HG02623 (cell line): ENCODE data around the gene HOXB9.

Experiments
- ATAC-seq: cut with Tn5 transposase; IDR thresholded peaks from one replicate; pipeline ENCODE4 v1.9.1; 2021; ENCODE audit warnings: moderate library complexity; ENCODE audit not compliant: unreplicated experiment

The HOXB9 gene

DNA sequence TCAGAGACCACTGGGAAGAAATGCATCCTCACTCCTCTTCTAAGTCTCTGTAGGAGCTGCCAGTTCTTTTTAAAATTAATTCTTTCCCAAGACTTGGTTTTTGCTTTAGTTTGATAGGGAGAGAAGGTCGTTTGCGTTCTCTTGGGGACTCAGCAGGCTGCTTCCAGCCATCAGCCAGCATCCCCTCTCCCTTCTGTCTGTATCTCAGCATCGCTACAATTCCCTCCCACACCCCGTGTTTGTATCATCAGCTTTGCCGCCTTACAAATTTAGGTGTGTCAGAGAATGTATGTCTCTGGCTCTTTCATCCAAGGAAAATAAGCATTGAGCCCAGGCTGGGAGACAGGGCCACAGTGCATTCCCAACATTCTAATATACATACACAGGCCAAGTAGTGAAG, 26.8 kb downstream of the HOXB9 start:
- no peak for ATAC-seq

DNA sequence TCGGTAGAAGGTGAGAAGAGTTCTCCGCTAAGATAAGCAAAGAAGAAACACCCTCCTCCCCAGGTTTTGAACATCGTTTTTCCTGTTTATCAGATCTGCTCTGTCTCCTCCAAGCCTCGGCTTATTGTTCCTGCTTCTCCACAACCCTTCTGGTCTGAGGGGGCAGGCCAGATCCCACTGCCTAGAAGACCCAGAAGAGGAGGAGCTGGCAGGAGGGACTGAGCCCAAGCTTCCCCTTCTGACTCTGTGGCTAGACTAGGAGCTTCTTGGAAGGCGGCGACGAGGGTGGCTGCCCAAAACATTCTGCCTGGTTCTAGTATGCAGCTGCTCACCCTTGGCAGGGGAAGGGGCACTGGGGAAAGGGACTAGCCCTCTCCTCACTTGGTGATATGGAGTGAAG, 27.4 kb downstream of the HOXB9 start:
- ATAC-seq, result no peak

DNA sequence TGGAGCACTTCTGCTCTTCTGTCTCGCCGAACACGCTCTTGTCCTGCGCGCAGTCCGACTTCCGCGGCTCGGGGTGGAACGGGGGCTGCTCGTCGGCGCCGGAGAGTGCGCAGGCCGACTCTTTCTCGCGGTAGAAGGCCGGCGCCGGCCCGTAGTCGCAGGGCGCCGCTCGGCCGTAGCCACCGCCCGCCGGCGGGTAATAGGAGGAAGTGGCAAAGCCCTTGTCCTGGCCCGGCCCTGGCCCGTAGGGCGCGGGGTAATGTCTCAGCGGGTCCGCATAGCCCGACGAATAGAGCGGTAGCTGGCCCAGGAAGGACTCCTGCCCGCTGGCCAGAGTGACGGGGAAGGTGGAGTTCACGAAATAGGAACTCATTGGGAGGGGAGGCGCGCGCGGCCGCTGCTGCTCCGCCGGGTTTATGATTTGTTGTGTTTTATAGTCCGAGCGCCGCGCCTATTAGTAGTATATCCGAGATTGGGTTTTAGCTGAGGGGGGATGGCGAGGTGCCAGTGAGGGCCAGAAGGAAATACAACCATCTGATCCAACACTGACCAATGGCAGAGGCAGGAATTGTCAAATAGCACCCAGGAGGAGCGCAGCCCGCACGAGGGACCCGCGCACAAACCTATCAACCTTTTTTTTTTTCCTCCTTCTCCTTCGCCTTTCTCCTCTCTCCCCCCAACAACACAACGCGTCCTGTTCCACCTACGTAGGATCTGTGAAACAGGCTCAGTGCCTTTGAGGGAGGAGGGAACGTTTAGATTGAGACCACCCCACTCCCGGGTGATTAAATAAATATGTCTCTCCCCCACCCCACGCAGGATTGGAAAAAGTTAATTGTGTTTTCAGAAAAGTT, 28.2 kb downstream of the HOXB9 start:
- no peak for ATAC-seq

DNA sequence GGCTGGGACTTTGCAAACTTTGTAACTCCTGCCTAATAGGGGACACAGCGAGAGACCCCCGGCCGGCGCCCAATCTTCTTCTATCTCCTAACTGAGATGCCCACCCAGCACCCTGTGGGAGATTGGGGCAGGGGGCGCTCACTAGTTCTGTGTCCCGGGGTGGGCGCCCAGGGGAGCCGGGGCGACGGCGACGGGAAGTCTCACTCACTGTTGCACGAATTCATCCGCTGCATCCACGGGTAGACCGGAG, 28.7 kb downstream of the HOXB9 start:
- ATAC-seq, result no peak

DNA sequence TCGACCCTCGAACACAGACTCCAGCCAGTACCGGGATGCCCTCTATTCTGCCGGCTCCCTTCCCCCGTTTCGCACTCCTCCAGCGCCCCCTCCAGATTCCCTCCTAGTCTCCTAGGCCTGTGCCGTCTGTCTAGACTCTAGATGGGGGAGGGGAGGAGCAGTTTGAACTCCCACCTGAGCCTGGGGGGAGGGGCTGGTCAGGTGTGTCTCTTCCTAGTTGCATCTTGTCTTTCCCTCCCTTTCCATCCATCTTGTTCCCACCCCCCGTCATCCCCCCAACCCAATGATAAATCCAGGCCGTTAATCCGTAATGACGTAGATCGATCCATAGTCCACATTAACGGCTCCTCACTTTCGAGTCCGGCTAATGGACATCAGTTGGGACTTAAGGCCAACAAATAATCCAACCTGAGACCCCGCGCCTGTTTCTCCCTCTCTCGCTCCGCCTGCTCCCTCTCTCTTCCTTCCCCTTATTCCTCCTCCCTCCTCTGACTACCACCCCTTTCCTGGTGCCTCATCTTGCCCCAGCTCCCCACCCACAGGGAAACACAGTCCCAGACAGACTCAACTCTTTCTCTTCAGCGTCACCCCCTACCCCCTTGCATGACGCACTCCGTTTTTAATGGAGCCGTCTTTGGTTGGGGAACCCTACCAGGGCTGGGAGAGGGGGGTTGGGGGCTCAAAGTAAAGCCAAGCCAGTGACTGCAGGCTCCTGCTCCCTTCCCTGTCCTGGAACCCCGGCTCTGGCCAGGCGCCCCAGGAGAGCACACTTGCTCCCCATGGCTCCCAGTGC, 29.2 kb downstream of the HOXB9 start:
- no peak for ATAC-seq

DNA sequence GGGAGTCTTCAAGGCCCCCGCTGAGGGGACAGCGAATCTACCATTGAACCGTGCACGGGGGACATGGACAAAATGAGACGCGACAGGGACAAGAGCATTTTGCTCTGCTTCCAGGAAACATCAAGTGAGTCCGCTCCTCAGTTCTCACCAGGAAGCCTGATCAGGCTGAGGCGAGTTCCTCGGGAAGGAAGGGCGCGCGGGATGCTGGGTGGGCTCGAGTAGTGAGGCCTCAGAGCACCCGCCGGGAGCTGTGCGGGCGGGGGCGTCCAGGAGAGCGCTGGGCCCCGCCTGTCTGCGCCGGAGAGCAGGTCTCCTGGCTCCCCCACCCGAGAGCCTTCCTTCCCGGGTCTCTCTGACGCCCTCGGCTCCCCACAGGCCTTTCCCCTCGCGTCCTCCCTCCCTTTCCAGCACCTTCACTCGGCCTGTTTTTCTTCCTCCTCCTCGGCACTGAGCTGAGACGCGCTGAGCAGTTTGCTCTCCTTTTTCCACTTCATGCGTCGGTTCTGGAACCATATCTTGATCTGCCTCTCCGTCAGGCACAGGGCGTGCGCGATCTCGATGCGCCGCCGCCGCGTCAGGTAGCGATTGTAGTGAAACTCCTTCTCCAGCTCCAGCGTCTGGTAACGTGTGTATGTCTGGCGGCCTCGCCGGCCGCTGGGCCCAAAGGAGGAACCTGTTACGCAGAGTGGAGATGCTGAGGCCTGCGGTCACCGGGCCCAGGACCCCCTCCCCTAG, 30.0 kb downstream of the HOXB9 start:
- no peak for ATAC-seq

DNA sequence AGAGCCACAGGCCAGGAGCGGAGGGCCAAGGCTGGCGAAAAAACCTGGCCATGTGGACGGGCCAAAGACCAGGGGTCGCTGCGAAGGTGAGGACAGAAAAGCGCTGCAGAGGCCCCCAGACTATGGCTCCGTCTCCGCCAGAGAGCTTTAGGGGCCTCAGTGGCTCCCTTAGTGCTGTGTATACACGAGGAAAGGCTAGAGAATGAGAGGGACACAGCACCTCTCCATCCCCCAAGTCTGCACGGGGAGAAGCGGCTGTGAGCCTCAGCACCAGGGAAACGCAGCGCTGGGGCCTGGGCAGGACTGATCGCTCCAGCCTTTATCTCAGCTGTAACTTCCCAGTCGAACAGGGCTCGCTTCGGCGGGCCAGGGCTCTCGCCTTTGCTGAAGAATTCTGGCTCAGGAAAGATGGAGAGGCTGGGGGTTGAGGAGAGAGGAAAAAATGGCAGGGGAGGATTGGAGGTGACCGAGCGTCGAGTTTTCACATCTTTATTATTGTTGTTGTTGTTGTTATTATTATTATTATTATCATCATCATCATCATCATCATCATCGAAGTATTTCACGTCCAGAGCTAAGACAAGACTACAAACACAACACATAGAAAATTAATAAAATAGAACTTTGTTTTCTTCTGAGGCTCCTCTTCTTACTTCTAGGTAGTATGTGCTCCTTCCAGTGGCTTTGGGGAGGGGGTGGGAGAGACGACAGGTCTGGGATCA, 30.7 kb downstream of the HOXB9 start:
- no peak for ATAC-seq

DNA sequence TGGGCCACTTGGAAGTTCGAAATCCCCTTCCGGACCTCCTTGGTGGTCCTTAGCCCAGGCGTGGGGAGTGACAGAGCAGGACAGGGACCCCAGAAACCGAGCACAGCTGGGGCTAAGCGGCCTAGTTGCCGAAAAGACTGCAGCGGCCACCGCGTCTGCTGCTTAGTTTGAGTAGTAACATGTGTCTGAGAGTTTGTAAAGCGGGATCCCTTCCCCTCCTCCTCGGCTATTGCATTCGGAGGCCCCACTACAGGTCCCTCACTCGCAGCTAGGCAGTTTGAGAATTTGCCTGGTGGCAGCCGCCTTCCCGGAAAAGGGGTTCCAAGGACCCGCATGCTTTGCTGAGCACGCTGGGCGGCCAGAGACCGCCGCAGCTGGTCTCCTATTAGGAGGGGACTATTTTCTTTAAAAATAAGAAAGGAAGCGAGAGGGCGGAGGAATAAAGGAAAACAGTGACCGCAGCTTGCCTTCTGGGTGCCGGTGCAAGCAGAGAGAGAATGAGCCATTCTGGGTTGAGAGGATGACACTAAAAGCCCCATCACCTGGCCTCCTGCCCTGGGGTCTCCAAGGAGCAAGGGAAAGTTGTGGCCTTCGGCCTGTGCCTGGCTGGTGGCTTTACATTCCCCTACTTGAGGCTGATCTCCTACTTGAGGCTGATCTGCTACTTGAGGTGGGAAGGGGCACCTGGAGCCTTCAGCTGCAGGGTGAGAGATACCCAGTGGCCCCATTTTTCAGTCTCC, 31.4 kb downstream of the HOXB9 start:
- ATAC-seq, result no peak

DNA sequence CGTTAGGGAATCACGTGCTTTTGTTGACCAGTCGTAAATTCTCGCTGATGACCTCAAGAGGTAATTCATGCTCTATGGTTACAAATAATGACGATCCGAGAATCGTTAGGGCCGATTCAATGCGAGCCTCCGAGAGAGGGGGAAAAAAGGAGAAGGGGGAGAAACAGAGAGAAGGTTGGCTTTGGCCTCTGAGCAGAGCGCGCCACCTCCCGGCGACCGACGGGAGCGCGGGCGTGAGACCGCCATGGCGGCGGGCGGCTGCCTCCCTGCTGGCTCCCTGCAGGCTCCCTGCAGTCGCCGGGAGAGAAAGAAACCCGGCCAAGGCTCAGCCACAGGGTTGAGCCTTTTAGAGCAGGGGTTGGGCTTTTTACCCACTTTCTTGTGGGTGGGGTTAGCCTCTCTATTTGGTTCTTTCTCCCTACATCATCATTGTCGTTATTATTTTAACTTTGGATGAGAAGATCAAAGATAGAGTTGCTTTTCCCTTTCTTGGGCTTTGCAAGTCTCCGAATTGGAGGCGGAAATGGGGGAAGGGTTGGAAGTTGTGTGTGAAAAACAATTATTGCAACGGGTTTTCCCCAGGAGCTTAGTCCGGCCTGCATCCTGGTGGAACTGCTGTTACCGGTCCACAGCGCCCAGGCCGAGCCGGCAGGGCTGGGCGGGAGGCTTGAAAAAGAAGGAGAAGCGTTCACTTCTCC, 32.2 kb downstream of the HOXB9 start:
- ATAC-seq, result no peak

DNA sequence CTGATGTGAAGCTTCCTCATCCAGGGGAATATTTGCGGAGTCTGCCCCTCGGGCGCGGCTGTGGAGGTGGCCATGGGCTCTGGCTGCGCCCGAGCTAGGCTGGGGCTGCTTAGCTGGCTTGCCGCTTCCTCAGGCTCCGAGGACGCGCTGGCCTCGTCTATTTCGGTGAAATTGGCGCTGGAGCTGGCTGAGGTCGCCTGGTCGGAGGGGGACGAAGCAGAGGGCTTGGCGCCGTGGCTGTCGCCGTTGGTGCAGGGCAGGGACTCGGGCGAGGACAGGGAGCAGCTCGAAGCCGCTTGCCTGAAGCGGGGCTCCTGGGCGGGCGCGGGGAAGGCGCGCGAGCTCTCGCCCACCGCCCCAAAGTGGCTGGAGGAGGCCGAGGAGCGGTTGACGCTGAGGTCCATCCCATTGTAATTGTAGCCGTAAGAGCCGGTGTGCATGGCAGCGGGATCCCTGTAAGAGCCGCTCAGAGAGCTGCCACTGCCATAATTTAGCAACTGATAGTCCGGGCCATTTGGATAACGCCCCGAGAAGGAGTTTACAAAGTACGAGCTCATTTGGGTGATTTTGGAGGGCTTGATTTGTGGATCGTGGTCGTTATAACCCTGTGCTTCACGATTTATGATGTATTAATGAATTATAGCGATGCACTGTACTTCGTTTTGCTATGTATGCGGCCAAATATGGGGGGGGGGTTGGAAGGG, 32.9 kb downstream of the HOXB9 start, which contains the start of gene HOXB5:
TSS of gene HOXB5 (minus strand) at position 654 of the 704 bp plus-strand sequence. CDS start at position 557, 97 bp downstream.
- ATAC-seq, result no peak

DNA sequence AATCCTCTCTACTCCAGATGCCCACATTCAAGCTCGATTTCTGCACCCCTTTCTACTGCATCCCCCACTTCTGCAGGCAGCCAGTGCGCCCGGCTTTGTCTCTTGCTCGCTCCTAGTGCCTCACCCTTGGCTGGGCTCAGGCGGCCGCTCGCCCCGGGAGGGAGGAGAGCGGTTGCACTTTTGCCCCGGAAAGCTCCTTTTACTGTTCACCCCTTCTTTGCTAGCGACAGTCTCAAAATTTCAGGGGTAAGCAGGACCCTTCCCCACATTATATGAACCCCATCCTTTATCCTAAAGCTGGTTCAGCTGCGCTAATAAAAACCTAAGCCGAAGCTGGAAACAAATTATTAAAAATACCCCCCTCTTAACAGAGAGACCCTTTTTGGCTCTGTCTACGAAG, 33.6 kb downstream of the HOXB9 start:
- ATAC-seq, result no peak

DNA sequence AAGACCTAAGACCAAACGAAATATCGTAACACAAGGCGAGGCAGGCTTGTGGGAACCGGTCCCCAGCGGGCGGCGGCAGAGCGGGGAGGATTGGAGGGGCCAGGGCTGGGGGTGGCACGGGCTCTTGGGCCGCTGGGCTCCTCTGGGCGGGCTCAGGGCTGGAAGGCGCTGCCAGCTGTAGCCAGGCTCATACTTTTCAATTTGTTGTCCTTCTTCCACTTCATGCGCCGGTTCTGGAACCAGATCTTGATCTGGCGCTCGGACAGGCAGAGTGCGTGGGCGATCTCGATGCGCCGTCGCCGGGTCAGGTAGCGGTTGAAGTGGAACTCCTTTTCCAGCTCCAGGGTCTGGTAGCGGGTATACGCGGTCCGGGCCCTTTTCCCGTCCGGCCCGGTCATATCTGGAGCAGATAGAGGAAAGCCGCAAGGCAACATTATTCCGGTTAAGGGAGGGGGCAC, 34.1 kb downstream of the HOXB9 start:
- no peak for ATAC-seq

DNA sequence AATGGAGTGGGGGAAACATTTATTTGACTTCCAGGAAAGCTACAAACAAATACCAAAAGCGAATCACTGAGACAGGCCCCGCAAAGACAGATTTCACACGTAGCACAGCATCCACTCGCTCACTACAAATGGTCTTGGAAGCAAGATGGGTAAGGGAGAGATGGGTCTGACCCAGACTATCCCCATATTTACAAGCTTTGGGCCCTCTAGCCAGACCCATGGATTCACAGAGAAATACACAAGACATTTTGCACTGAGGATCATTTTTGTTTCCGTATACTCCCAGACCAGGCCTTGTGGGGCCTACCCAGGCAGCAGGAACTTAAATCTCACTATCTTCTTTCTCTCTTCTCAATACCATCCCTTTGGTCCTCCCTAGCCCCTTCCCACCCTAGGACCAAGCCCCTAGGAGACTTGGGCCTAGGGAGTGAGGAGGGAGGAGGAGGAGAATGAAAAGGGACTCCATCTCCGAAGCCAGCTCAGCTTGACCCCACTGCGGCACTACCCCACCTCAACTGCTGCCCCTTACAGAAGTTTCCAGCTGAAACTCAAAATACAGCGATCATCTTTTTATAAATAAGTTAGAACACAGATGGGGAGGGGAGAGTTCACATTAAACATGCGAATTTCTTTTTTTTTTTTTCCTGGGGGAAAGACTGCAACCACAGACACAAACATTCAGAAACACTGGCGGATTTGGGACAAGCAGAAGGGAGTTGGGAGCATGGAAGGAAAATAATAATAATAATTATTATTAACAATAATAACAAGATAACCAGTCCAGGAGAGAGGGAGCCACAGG, 34.7 kb downstream of the HOXB9 start:
- no peak for ATAC-seq

DNA sequence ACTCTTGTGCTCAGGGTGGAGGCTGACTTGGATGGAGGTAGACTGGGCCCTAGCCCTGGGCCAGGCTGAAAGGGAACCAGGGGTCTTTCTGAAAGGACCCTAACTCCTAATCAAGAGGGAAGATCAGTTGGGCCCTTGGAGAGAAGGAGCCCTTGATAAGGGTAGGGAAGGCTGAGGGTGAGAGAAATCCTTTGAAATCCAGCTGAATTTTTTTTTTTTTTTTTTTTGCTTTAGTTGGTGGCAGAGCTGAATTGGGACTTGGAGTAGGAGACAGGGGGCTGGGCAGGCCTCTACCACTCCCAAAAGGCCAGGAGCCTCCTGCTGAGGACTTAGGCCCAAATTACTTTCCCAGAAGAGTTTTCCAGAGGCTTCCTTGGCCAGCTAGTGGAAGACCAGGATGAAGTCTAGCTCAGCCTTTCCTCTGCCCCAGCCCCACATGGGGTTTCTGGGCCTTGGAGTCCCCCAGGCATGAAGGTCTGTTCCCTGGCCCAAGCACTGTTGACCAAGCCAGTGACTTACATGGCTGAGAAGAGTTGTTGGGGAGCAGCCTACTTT, 35.5 kb downstream of the HOXB9 start:
- no peak for ATAC-seq

DNA sequence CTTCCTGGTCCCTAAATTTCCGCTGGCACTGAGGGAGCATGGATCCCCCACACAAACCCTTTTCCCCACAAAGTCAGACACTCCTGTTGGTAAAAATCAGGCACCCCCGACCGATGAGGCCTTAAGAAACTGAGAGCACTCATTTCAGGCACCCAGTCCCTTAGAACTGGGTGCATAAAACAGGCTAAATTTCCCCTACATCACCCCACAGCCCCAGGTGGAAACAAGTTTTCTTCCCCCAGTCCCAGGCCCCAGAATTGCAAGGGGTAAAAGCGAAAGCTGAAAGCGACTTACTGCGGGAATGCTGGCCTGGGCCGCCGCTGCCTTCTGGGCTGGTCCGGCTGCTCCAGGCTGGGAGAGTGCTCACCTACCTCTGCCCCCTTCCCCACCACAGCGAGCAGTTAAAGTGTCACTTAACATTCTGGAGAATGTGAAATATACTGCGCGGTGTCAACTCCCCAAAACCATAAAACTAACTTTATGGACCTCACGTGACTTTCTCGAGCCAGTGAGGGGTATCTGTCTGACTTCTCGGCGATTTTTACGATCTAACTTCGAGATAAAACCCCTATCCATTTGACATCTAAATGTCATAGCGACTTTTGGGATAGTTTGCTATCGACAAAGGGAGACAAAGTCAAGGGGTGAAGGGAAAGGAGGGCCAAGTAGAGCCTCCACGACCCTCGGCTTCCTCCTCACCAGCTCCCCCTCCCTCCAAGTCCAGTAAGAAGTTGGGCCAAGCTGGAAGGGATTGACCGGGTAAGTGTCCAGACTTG, 36.1 kb downstream of the HOXB9 start, which contains the start of gene HOXB3:
TSS of gene HOXB3 (minus strand) at position 411 of the 776 bp plus-strand sequence. CDS start 37,767 bp downstream, outside the sequence.
- no peak for ATAC-seq

DNA sequence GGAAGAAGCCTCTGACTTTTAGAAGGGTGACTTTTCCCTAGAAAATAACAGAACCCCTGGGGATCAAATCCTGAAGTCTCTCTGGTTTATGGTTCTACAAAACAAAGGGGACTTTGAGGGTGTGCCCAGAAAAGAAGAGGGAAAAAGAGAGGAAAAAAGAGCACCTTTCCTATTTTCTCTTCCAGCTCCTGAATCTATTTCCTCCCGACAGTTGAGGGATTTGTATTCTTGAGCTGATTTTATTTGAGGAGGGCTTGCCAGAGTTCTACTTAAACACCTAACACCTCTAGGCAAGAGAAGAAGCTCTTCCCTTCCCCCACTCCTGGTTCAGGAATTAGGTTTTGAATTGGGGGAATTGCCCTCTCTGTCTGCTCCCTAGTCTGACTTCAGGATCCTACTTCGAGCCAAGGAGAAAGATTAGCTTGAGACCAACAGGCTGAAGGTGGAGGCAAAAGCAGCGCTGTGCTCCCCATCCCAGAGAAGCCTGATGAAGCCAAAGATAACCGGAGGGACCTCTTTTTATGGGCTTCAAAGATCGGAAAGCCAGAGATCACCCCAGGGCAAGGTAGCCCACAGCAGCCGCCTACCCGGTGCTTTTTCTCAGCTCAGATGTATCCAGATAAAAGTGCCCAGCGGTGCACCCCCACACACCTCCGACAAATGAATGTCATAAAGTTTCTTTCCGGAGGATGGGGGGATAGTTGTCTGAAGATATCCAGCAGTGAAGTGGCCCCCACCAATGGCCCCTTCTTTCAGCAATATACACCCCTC, 36.9 kb downstream of the HOXB9 start:
- ATAC-seq, result no peak
